HL-60 (cell line): ENCODE results near the gene LIMCH1.

Experiments used
- CTCF ChIP-seq: IDR thresholded peaks from one replicate; pipeline ENCODE4 v1.5.1; 2011; ENCODE audit warnings: low read length, control low read depth, inconsistent platforms; ENCODE audit not compliant: insufficient read depth
- POLR2AphosphoS5 ChIP-seq: IDR thresholded peaks from 2 replicates; pipeline ENCODE4 v1.6.1; 2012; ENCODE audit warnings: low read depth

GRCh38 chr4:41613821-41614220 lies 75.9 kb downstream of the LIMCH1 start:
- no peak for TF ChIP-seq CTCF
- no peak for TF ChIP-seq POLR2AphosphoS5
